Measurements from ENCODE around the gene KIF24.
A peak's percentile ranks its signal among the peaks of the same experiment; 100 is the strongest.
"Not testable (repeated sequence)": the region's sequence is repeated elsewhere in the genome, so short reads cannot be mapped to it uniquely, and the experiment has no call there.

The KIF24 gene

DNA sequence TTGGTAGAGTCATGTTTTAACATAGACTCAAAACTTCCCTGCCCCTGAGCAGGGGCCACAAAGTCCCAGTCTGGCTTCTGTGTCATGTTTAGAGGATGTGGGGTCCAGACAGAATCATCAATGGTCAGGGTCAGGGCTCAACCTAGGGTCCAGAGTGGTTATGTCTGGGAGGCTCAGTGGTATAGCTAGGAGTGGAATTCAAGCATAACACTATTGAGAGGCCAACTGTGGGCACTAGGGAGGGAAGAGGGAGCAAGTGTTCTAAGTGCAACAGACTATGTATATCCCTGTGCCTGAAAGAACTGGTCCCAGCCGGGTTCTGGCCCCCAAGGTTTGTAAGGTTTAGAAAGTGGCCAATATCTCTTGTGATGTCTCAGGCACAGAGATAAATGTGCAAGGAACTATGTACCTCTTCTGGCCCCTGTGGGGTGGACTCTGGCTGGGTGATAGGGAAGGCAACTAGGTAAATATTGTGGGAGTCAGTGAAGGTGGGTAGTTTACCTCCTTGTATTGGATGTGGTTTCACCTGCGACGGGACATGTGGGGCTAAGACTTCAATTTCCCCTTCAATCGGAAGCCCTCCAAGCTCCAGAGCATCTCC, 33.6 kb upstream of the KIF24 start:
- FAIRE-seq: no peak

GRCh38 chr9:34352957-34353356, 23.9 kb upstream of the KIF24 start:
- not testable (repeated sequence) for FAIRE-seq

DNA sequence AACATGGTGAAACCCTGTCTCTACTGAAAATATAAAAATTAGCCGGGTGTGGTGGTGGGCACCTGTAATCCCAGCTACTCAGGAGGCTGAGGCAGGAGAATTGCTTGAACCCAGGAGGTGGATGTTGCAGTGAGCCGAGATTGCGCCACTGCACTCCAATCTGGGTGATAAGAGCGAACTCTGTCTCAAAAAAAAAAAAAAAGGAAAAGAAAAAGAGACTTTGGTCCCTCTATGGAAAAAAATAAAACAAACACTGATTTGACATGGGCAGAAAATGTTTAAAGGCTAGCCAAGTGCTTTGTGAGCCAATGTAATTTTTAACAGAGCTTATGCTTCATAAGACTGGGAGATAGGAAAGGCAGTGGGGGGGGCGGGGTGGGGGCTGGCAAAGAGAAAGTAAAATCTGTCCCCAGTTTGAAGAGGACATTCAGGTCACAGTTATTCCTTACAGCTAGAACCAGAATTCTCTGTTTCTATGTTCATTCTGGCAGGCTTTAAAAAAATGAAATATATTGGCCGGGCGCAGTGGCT, 23.1 kb upstream of the KIF24 start:
- FAIRE-seq: not testable (repeated sequence)

- FAIRE-seq: no peak
Observed at GRCh38 chr9:34349324-34349723, 20.3 kb upstream of the KIF24 start.

- FAIRE-seq: no peak
Observed at GRCh38 chr9:34347800-34348158, 18.7 kb upstream of the KIF24 start.

- no peak for FAIRE-seq
Observed at GRCh38 chr9:34346873-34347799, 18.1 kb upstream of the KIF24 start.

GRCh38 chr9:34343605-34344004, 14.5 kb upstream of the KIF24 start:
- FAIRE-seq: no peak

DNA sequence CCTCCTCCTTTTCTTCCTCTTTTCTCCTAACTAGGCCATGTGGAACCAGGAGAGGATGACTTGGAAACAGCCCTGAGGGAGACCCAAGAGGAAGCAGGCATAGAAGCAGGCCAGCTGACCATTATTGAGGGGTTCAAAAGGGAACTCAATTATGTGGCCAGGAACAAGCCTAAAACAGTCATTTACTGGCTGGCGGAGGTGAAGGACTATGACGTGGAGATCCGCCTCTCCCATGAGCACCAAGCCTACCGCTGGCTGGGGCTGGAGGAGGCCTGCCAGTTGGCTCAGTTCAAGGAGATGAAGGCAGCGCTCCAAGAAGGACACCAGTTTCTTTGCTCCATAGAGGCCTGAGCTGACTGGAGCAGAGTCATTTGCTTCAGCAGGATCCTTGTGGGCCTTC, 14.0 kb upstream of the KIF24 start:
- FAIRE-seq: no peak

GRCh38 chr9:34341659-34342295, 12.7 kb upstream of the KIF24 start:
- FAIRE-seq: no peak

- FAIRE-seq: no peak
Observed at GRCh38 chr9:34338665-34339385, 9.8 kb upstream of the KIF24 start.

GRCh38 chr9:34338079-34338478, 9.0 kb upstream of the KIF24 start:
- not testable (repeated sequence) for FAIRE-seq

DNA sequence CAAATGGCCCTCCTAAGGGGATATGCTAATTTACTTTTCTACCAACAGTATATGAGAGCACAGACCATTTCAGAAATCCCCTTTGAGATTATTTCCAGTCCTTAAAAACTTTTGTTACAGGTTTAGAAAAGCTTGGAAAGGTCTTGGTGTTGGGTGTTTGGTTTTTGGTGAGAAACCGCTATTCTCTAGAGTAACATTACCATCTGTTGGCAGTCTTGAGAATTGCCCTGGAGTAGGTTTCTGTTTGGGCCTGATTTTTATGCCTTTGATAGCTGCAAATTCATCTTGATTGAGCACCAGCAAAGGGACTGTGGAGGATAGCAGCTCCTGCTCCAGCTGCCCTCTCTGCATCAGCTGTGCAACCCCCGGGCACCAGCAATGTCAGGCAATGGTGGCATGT, 8.3 kb upstream of the KIF24 start:
- FAIRE-seq: no peak

DNA sequence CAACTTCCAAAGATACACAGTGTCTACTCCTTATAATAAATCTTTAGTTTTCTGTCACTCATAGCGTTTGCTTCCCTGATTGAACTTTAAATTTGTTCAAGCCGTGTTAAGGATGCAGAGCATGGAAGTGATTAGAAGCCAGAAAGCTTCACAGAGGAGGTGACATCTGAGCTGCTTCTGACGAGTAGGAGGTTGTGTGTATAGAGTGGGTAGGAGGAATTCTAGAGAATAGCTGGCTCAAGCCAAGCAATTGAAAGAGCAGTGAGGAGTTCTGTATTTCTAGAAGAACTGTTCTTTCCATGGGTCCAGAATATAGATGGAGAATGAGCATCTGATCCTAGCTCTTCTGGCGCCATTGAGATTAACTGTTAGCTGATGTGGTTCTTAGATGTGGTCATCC, 6.3 kb upstream of the KIF24 start:
- FAIRE-seq: no peak

GRCh38 chr9:34334916-34335315, 5.8 kb upstream of the KIF24 start:
- no peak for FAIRE-seq

DNA sequence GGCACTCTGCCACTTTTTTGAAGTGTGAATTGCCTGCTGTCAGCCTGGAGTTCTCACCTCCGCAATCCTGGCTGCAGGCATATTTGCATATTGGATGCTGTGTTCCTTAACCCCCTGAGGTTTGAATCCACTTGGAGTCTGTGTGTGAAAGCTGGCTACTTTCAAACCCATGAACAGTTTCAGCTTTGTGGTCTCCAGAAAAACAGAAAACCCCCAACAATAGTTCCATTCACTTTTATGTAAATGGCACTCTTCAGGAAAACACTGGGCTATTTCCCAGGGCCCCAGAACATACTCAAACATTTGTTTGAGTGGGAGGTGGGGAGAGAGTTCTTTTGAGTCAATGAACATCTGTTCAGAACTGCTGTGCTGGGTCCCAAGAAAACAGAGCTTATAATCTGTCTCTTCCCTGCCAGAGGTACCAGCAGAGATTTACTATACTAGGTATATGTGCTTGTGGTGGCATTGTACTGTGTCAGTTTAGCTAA, 5.3 kb upstream of the KIF24 start:
- FAIRE-seq: no peak

GRCh38 chr9:34333836-34334235, 4.8 kb upstream of the KIF24 start:
- no peak for FAIRE-seq

DNA sequence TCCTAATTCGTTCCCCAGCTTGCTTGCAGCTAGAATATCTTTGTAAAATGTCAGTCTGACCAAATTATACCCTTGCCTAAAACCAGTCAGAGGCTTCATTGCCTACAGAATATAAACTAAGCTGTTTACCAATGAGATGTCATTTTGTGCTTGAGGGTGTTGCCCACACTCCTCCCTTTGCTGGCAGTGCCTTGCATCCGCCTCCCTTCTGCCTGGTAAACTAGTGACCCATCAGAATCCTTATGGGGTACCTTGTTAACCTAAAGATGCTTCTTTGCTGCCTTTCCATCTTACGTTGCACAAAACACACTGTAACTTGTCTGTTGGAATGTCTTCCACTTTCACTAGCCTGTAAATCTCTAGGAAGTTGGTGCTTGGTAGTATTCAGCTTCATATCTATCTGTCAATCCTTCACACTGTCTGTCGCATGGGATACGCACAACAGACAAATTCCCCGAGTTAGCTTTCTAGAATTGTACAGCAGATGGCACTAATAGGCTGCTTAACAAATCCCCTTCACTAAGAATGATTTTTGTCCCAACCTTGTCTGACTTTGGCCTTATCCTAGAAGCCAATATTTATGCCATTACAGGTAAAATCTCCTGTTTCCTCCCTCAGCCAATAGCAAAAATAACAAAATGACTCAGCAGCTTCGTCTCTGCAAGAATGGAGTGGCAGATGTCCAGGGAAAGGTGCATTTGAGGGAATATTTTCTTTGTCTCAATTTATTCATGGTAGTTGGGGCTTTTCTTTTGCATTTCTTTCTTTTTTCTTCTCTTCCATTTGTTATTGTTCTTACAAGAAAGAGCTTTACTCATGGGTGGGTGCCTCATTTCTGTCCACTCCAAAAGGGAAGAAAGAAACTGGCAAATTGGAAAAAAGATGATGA, 3.3 kb upstream of the KIF24 start:
- peak; percentile 75 for FAIRE-seq

- FAIRE-seq: no peak
Observed at GRCh38 chr9:34331196-34331595, 2.1 kb upstream of the KIF24 start.

DNA sequence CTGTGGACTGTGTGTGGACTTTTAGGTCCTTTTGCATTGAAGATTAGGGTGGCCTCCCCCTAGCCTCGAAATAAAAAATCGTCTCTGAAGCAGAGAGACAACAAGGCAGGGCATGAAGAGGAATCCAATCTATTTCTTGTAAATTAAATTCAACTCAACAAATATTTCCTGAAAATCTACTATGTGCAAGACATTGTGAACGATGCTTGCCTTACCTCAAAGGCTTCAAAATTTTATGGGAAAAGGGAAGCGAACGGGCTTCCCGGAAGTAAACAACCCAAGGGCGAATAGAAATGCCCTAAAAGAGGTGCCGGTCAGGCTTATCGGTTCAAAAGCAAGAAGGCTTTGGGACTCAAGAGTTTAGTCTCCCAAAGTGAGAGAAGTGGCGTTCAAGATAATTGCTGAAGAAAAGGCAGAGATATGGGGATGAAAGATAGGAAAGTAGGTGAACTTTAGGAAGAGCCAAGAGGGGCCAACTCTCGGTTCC, 525 bp downstream of the KIF24 start:
- FAIRE-seq: no peak

GRCh38 chr9:34326690-34327089, 2.4 kb downstream of the KIF24 start:
- FAIRE-seq: no peak

GRCh38 chr9:34322899-34323591, 6.0 kb downstream of the KIF24 start:
- no peak for FAIRE-seq
